GM23338 (cell line): ENCODE data around the gene COA1. TPM values are rescaled to one million over a fixed set of nuclear protein-coding genes. Genes with fewer than 3 reads are reported as not detected.

Source experiments
- ATAC-seq: fragments of 200-7000 bp; cut with Tn5 transposase; 3 replicates; pipeline ENCODE4 v1.9.1; 2020
- DNase-seq: peaks from one replicate; pipeline ENCODE4 v3.0.0-alpha.2; 2015; ENCODE audit warnings: low spot score
- H2AFZ ChIP-seq: fragments of 200-600 bp; sonication (generic); 2 replicates; pipeline ENCODE4 v1.8.0; 2016; ENCODE audit warnings: antibody characterized with exemption, mild to moderate bottlenecking, moderate library complexity
- H3F3A ChIP-seq: fragments of 200-600 bp; sonication (generic); replicated peaks from 2 replicates; pipeline ENCODE4 v1.8.0; 2017; ENCODE audit warnings: antibody characterized with exemption, mixed run types, low read depth
- H3K27ac ChIP-seq: fragments of 200-600 bp; sonication (generic); 2 replicates; pipeline ENCODE4 v1.6.1; 2016; ENCODE audit warnings: low read depth
- H3K27me3 ChIP-seq: fragments of 200-600 bp; sonication (generic); 2 replicates; pipeline ENCODE4 v1.8.0; 2016; ENCODE audit warnings: mild to moderate bottlenecking, mixed run types, moderate library complexity; ENCODE audit not compliant: insufficient read depth
- H3K36me3 ChIP-seq: fragments of 200-600 bp; sonication (generic); 2 replicates; pipeline ENCODE4 v1.8.0; 2016; ENCODE audit warnings: mild to moderate bottlenecking; ENCODE audit not compliant: insufficient read depth
- H3K4me1 ChIP-seq: fragments of 200-600 bp; sonication (generic); 2 replicates; pipeline ENCODE4 v1.8.0; 2016; ENCODE audit warnings: mild to moderate bottlenecking, moderate library complexity; ENCODE audit not compliant: insufficient read depth
- H3K4me2 ChIP-seq: fragments of 200-600 bp; sonication (generic); 2 replicates; pipeline ENCODE4 v1.7.1; 2017; ENCODE audit warnings: mixed run types
- H3K4me3 ChIP-seq: fragments of 200-600 bp; sonication (generic); 2 replicates; pipeline ENCODE4 v1.6.1; 2016; ENCODE audit warnings: mixed run types
- H3K79me2 ChIP-seq: fragments of 200-600 bp; sonication (generic); replicated peaks from 2 replicates; pipeline ENCODE4 v1.8.0; 2017; ENCODE audit warnings: mild to moderate bottlenecking; ENCODE audit not compliant: insufficient read depth
- H3K9me2 ChIP-seq: fragments of 200-600 bp; sonication (generic); 2 replicates; pipeline ENCODE4 v1.8.0; 2017; ENCODE audit not compliant: insufficient read depth
- H4K20me1 ChIP-seq: fragments of 200-600 bp; sonication (generic); replicated peaks from 2 replicates; pipeline ENCODE4 v1.8.0; 2017; ENCODE audit warnings: mild to moderate bottlenecking; ENCODE audit not compliant: insufficient read depth
- H3K27ac Mint-ChIP-seq: 2 replicates; pipeline ENCODE4 v1.8.0; 2020; ENCODE audit warnings: inconsistent platforms, mild to moderate bottlenecking, moderate library complexity, mixed read lengths
- H3K27me3 Mint-ChIP-seq: 3 replicates; pipeline ENCODE4 v1.8.0; 2022; ENCODE audit warnings: low read depth, mild to moderate bottlenecking, moderate library complexity, mixed read lengths, inconsistent platforms; ENCODE audit not compliant: insufficient read depth, poor library complexity
- H3K36me3 Mint-ChIP-seq: 3 replicates; pipeline ENCODE4 v1.8.0; 2021; ENCODE audit warnings: low read depth, mild to moderate bottlenecking, inconsistent platforms, moderate library complexity, mixed read lengths
- H3K4me1 Mint-ChIP-seq: 3 replicates; pipeline ENCODE4 v1.8.0; 2020; ENCODE audit warnings: mild to moderate bottlenecking, inconsistent platforms, mixed read lengths
- H3K4me3 Mint-ChIP-seq: 3 replicates; pipeline ENCODE4 v1.8.0; 2021; ENCODE audit warnings: moderate library complexity, mild to moderate bottlenecking, inconsistent platforms, mixed read lengths
- H3K9me3 Mint-ChIP-seq: 3 replicates; pipeline ENCODE4 v1.8.0; 2020; ENCODE audit warnings: moderate library complexity, mild to moderate bottlenecking, inconsistent platforms, mixed read lengths
- ETS1 ChIP-seq: IDR thresholded peaks from 2 replicates; pipeline ENCODE4 v1.6.1; 2016; ENCODE audit warnings: antibody characterized with exemption
- EZH2phosphoT487 ChIP-seq: fragments of 200-600 bp; sonication (generic); IDR thresholded peaks from one replicate; pipeline ENCODE4 v1.8.1; 2018; ENCODE audit warnings: antibody characterized with exemption; ENCODE audit not compliant: unreplicated experiment
- NANOG ChIP-seq: IDR thresholded peaks from 2 replicates; pipeline ENCODE4 v1.6.1; 2016; ENCODE audit warnings: antibody characterized with exemption, borderline replicate concordance
- ZNF462 ChIP-seq: fragments of 250-450 bp; sonication (Bioruptor Pico); IDR thresholded peaks from 2 replicates; pipeline ENCODE4 v1.5.0; 2020; ENCODE audit warnings: mild to moderate bottlenecking, moderate library complexity
- polyA plus RNA-seq: library from polyadenylated mRNA; unstranded; fragments of >200 nt; fragmentation: Nextera tagmentation; extraction: Ambion mirVana; gene quantifications from 2 replicates; pipeline ENCODE4 v1.2.1, GENCODE V29; 2016
- total RNA-seq: library from RNA; depleted of rRNA; stranded (reverse); fragments of >200 nt; shearing (Covaris generic); gene quantifications from 2 replicates; pipeline ENCODE4 v1.2.3, GENCODE V29; 2014

Gene COA1
- total and polyA plus RNA-seq, 2 experiments from 2014 or later, result 156 to 158 TPM

GRCh38 chr7:43612599-43613589, 116.4 kb downstream of the COA1 start:
- no peaks in the 10 kb centered on the region for H3K36me3 ChIP-seq
- H3K79me2 ChIP-seq, result no peaks in the 10 kb centered on the region
- no peak overlapping the region for H2AFZ ChIP-seq
- no peak overlapping the region for H3K27ac Mint-ChIP-seq
- H3K9me2 ChIP-seq, result no peaks in the 10 kb centered on the region
- H3K27me3 ChIP-seq, result no peaks in the 10 kb centered on the region
- H3F3A ChIP-seq, result no peaks in the 10 kb centered on the region
- ATAC-seq (no peak), DNase-seq (no peak)
- H3K9me3 Mint-ChIP-seq, result no peaks in the 10 kb centered on the region
- no peak overlapping the region for H3K4me3 ChIP-seq
- no peak overlapping the region for H3K4me3 Mint-ChIP-seq
- H3K27me3 Mint-ChIP-seq, result peaks cover 5% of the 10 kb centered on the region
- H3K4me2 ChIP-seq, result no peak overlapping the region
- H3K4me1 ChIP-seq, result no peaks in the 10 kb centered on the region
- H3K4me1 Mint-ChIP-seq, result peaks cover 6% of the 10 kb centered on the region; the same call in 2 of the 3 replicates
- H3K27ac ChIP-seq, result no peak overlapping the region
- TF ChIP-seq ETS1, result no peak
- no peak for TF ChIP-seq EZH2phosphoT487
- no peak for TF ChIP-seq NANOG
- TF ChIP-seq ZNF462 (CRISPR knock-in tag), result no peak
- H4K20me1 ChIP-seq, result no peaks in the 10 kb centered on the region
- H3K36me3 Mint-ChIP-seq, result peaks cover 17% of the 10 kb centered on the region
